Liver (tissue), 9 donors: ENCODE data around the gene C17orf50. TPM values are rescaled to one million over a fixed set of nuclear protein-coding genes. Genes with fewer than 3 reads are reported as not detected.

Experiments used
- DNase-seq: peaks from one replicate; pipeline ENCODE4 v3.0.0-alpha.2; 2017; ENCODE audit warnings: low spot score
- H3K27ac ChIP-seq, 2 donors: one replicate each; pipeline ENCODE4 v1.7.0; 2013; ENCODE audit warnings: inconsistent platforms in 2 of 2, low read length in 2 of 2, control low read depth in 1 of 2, low read depth in 1 of 2, mild to moderate bottlenecking in 1 of 2
- H3K27me3 ChIP-seq, 4 donors: one replicate each; pipeline versions ENCODE4 v1.6.1 to v1.7.0; 2013; ENCODE audit warnings: low read length in 3 of 4, inconsistent platforms in 1 of 4, mild to moderate bottlenecking in 1 of 4, moderate library complexity in 1 of 4; ENCODE audit not compliant: control insufficient read depth in 4 of 4, insufficient read depth in 4 of 4
- H3K36me3 ChIP-seq, 4 donors: one replicate each; pipeline versions ENCODE4 v1.6.1 to v1.7.0; 2013; ENCODE audit warnings: low read length in 3 of 4, mild to moderate bottlenecking in 3 of 4, low read depth in 1 of 4, moderate library complexity in 1 of 4; ENCODE audit not compliant: control insufficient read depth in 4 of 4, insufficient read depth in 3 of 4
- H3K4me1 ChIP-seq, 4 donors: one replicate each; pipeline versions ENCODE4 v1.6.1 to v1.7.0; 2013; ENCODE audit warnings: low read length in 3 of 4, mild to moderate bottlenecking in 3 of 4, moderate library complexity in 1 of 4; ENCODE audit not compliant: control insufficient read depth in 4 of 4, insufficient read depth in 4 of 4
- H3K4me3 ChIP-seq, 3 donors: one replicate each; pipeline versions ENCODE4 v1.6.1 to v1.7.0; 2013; ENCODE audit warnings: low read length in 3 of 3, control low read depth in 1 of 3, low read depth in 1 of 3, mild to moderate bottlenecking in 1 of 3
- H3K9ac ChIP-seq, 2 donors: one replicate each; pipeline ENCODE4 v1.7.0; 2013; ENCODE audit warnings: low read length in 2 of 2, mild to moderate bottlenecking in 2 of 2, moderate library complexity in 2 of 2, control low read depth in 1 of 2, low read depth in 1 of 2
- H3K9me3 ChIP-seq, 4 donors: one replicate each; pipeline versions ENCODE4 v1.6.1 to v1.7.0; 2013; ENCODE audit warnings: low read length in 3 of 4; ENCODE audit not compliant: control insufficient read depth in 4 of 4
- ATF3 ChIP-seq: IDR thresholded peaks from 2 replicates; pipeline ENCODE4 v1.6.1; 2016; ENCODE audit warnings: antibody characterized with exemption
- CTCF ChIP-seq: fragments of 150-350 bp; IDR thresholded peaks from 2 replicates; pipeline ENCODE4 v1.5.1; 2017; ENCODE audit warnings: improper control_type of control experiment, low read depth, low read length; ENCODE audit not compliant: missing input control
- EGR1 ChIP-seq, 2 donors: IDR thresholded peaks; 2 replicates each; pipeline ENCODE4 v1.6.1; 2016 to 2018; ENCODE audit warnings: antibody characterized with exemption in 2 of 2, low read depth in 2 of 2
- FOXA1 ChIP-seq: IDR thresholded peaks from 2 replicates; pipeline ENCODE4 v1.6.1; 2016; ENCODE audit warnings: antibody characterized with exemption
- FOXA2 ChIP-seq: IDR thresholded peaks from 2 replicates; pipeline ENCODE4 v1.6.1; 2016; ENCODE audit warnings: antibody characterized with exemption
- HNF4A ChIP-seq, 2 donors: conservative IDR thresholded peaks; 2 replicates each; pipeline ENCODE4 v1.6.1; 2016; ENCODE audit warnings: antibody characterized with exemption in 2 of 2, mild to moderate bottlenecking in 2 of 2
- HNF4G ChIP-seq: IDR thresholded peaks from 2 replicates; pipeline ENCODE4 v1.6.1; 2016; ENCODE audit warnings: antibody characterized with exemption
- JUND ChIP-seq, 2 donors: IDR thresholded peaks; 2 replicates each; pipeline ENCODE4 v1.6.1; 2016; ENCODE audit warnings: antibody characterized with exemption in 2 of 2
- MAX ChIP-seq: IDR thresholded peaks from 2 replicates; pipeline ENCODE4 v1.6.1; 2016; ENCODE audit warnings: antibody characterized with exemption
- NR2F2 ChIP-seq: IDR thresholded peaks from 2 replicates; pipeline ENCODE4 v1.6.1; 2016; ENCODE audit warnings: antibody characterized with exemption
- RAD21 ChIP-seq, 2 donors: IDR thresholded peaks; 2 replicates each; pipeline ENCODE4 v1.6.1; 2016; ENCODE audit warnings: antibody characterized with exemption in 2 of 2, mild to moderate bottlenecking in 2 of 2
- REST ChIP-seq: IDR thresholded peaks from 2 replicates; pipeline ENCODE4 v1.6.1; 2016; ENCODE audit warnings: antibody characterized with exemption, mild to moderate bottlenecking
- SP1 ChIP-seq: IDR thresholded peaks from 2 replicates; pipeline ENCODE4 v1.6.1; 2018; ENCODE audit warnings: antibody characterized with exemption, mild to moderate bottlenecking
- TAF1 ChIP-seq: conservative IDR thresholded peaks from 2 replicates; pipeline ENCODE4 v1.6.1; 2016; ENCODE audit warnings: antibody characterized with exemption, mild to moderate bottlenecking
- YY1 ChIP-seq: IDR thresholded peaks from 2 replicates; pipeline ENCODE4 v1.6.1; 2016; ENCODE audit warnings: antibody characterized with exemption, mild to moderate bottlenecking
- WGBS: extraction: QIAGEN DNeasy Blood & Tissue Kit; methylation state at CpG from one replicate; pipeline ENCODE4 v1.1.7; 2013; 5-methylcytosine and 5-hydroxymethylcytosine counted together
- polyA plus RNA-seq, 2 donors: library from polyadenylated mRNA; stranded (reverse) in 1 of 2; unstranded in 1 of 2; fragments of 200-250 nt in 1 of 2; fragments of >200 nt in 1 of 2; fragmentation: Nextera tagmentation in 1 of 2; extraction: Ambion mirVana in 1 of 2; gene quantifications; one replicate each; pipeline versions ENCODE4 v1.2.1 to v1.2.3, GENCODE V29; 2013 to 2015
- total RNA-seq, 2 donors: library from RNA; depleted of rRNA; stranded (reverse); fragments of >200 nt; gene quantifications; one replicate each; pipeline ENCODE4 v1.2.3, GENCODE V29; 2014
- TF ChIP-seq, protein P1 (sequence below): IDR thresholded peaks from 2 replicates; pipeline ENCODE4 v1.6.1; 2016; ENCODE audit warnings: antibody characterized with exemption
- donor health status: healthy.
- donor health status: healthy.
- donor health status: healthy.
- donor health status: healthy.
- donor health status: healthy.

Gene C17orf50
- total and polyA plus RNA-seq, 4 donors, result not detected

DNA sequence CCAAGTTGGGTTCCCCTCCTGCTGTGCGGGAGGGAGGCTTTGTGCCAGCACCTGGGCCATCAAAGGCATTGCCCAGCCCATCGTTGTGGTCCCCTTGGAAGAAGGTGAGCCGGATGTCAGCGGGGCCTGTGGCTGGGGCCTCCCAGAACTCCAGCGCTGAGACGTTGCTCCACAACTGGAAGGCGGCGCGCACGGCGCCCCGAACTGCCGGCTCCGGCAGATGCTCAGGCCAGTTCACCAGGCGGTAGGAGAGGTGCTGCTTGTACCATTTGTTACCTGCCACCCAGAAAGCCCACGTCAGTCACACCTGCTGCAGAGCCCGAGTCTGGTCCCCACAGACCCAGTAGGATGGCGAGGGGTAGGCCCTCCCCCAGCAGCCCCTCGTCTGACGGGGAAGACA is 12.4 kb downstream of the C17orf50 start:
- TF ChIP-seq HNF4A (conservative IDR thresholded peaks at IDR 0.05), result no peak
- no peak for TF ChIP-seq ATF3
- TF ChIP-seq CTCF, result no peak
- TF ChIP-seq MAX, result no peak
- TF ChIP-seq JUND (IDR thresholded peaks at IDR 0.05), result no peak
- no peak for TF ChIP-seq REST
- no peak for TF ChIP-seq TAF1
- TF ChIP-seq EGR1 (IDR thresholded peaks at IDR 0.05; ENCODE audit: low read depth in 2 of 2), result no peak
- TF ChIP-seq RAD21 (IDR thresholded peaks at IDR 0.05), result no peak
- TF ChIP-seq, protein P1, sequence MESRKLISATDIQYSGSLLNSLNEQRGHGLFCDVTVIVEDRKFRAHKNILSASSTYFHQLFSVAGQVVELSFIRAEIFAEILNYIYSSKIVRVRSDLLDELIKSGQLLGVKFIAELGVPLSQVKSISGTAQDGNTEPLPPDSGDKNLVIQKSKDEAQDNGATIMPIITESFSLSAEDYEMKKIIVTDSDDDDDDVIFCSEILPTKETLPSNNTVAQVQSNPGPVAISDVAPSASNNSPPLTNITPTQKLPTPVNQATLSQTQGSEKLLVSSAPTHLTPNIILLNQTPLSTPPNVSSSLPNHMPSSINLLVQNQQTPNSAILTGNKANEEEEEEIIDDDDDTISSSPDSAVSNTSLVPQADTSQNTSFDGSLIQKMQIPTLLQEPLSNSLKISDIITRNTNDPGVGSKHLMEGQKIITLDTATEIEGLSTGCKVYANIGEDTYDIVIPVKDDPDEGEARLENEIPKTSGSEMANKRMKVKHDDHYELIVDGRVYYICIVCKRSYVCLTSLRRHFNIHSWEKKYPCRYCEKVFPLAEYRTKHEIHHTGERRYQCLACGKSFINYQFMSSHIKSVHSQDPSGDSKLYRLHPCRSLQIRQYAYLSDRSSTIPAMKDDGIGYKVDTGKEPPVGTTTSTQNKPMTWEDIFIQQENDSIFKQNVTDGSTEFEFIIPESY, result no peak
- DNase-seq, result no peak
- H3K9ac ChIP-seq, result no peak overlapping the region
- peaks cover 0 to 2% (median 0%) of the 10 kb centered on the region in 4 donors for H3K4me1 ChIP-seq
- H3K27ac ChIP-seq, result no peak overlapping the region
- WGBS, result 91% methylated on average over 20 of the region's 20 CpGs
- H3K4me3 ChIP-seq, result no peak overlapping the region
- H3K27me3 ChIP-seq, result no peaks in the 10 kb centered on the region
- H3K36me3 ChIP-seq, result no peaks in the 10 kb centered on the region
- H3K9me3 ChIP-seq, result no peaks in the 10 kb centered on the region

DNA sequence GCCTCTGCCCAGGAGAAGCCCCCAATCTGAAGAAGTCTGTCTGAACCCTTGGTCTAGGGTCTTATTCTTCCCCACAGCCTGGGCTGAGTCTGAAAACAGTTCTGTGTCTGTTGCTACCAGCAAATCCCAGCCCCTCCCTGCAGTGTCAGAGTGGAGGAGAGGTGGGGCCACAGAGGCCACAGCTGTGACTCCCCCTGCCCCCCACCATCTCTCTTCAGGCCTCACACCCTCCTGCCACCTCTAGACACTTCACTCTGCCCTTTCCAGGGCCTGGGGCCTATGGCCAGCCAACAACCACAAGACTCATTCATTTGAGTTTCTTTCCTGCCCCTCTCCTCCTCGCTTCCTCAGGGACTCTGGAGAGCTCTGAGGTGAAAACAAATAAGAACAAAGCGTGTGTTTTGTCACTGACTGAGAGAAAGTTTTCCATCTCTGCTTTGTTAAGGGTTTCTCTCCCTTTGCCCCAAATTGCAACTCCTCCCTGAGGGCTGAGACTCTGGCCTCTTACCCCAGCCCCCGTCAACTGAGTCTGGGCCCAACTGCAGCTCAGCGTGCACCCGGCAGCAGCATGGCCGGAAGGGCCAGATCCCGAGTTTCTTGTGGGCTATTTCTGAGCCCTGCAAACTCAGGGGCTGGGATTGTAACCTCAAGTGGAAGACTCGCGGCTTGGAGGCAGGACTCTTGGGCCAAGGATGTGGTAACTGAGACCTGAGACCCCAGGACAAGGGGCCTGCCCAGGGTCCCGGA is 13.2 kb downstream of the C17orf50 start:
- H3K27ac ChIP-seq, result no peak overlapping the region
- no peaks in the 10 kb centered on the region for H3K9me3 ChIP-seq
- no peak overlapping the region for H3K9ac ChIP-seq
- DNase-seq, result no peak
- 84% methylated on average over 10 of the region's 10 CpGs for WGBS
- no peak overlapping the region for H3K4me3 ChIP-seq
- peaks cover 0 to 3% (median 1%) of the 10 kb centered on the region in 4 donors for H3K4me1 ChIP-seq
- H3K36me3 ChIP-seq, result no peaks in the 10 kb centered on the region
- H3K27me3 ChIP-seq, result no peaks in the 10 kb centered on the region
- no peak for TF ChIP-seq RAD21 (IDR thresholded peaks at IDR 0.05)
- no peak for TF ChIP-seq SP1
- no peak for TF ChIP-seq EGR1 (IDR thresholded peaks at IDR 0.05; ENCODE audit: low read depth in 2 of 2)
- TF ChIP-seq REST, result no peak
- TF ChIP-seq MAX, result no peak
- no peak for TF ChIP-seq HNF4G
- TF ChIP-seq FOXA2, result no peak
- no peak for TF ChIP-seq JUND (IDR thresholded peaks at IDR 0.05)
- TF ChIP-seq YY1, result no peak
- no peak for TF ChIP-seq FOXA1
- no peak for TF ChIP-seq NR2F2
- no peak for TF ChIP-seq CTCF
- TF ChIP-seq ATF3, result no peak
